Loucy (cell line): ENCODE measurements around the gene CSRNP2.

Source experiments
- H2AFZ ChIP-seq: fragments of 200-600 bp; sonication (generic); 2 replicates; pipeline ENCODE4 v1.6.0; 2016; ENCODE audit warnings: antibody characterized with exemption, mild to moderate bottlenecking, low read length, moderate library complexity
- H3F3A ChIP-seq: fragments of 200-600 bp; 2 replicates; pipeline ENCODE4 v1.6.0; 2016; ENCODE audit warnings: antibody characterized with exemption, low read depth, mild to moderate bottlenecking
- H3K27me3 ChIP-seq: fragments of 200-600 bp; sonication (generic); 2 replicates; pipeline ENCODE4 v1.6.1; 2014; ENCODE audit warnings: low read length, mild to moderate bottlenecking; ENCODE audit not compliant: insufficient read depth, poor library complexity, severe bottlenecking
- H3K36me3 ChIP-seq: fragments of 200-600 bp; sonication (generic); 2 replicates; pipeline ENCODE4 v1.6.1; 2016; ENCODE audit warnings: low read length; ENCODE audit not compliant: insufficient read depth
- H3K4me1 ChIP-seq: fragments of 200-600 bp; sonication (generic); 2 replicates; pipeline ENCODE4 v1.5.1; 2014; ENCODE audit warnings: low read length, mild to moderate bottlenecking; ENCODE audit not compliant: insufficient read depth, poor library complexity, severe bottlenecking
- H3K4me2 ChIP-seq: fragments of 200-600 bp; sonication (generic); 2 replicates; pipeline ENCODE4 v1.6.0; 2014; ENCODE audit warnings: antibody characterized with exemption, low read length, low read depth, mild to moderate bottlenecking; ENCODE audit not compliant: poor library complexity, severe bottlenecking
- H3K4me3 ChIP-seq: fragments of 200-600 bp; sonication (generic); 2 replicates; pipeline ENCODE4 v1.5.1; 2014; ENCODE audit warnings: low read length, mild to moderate bottlenecking, mixed read lengths; ENCODE audit not compliant: poor library complexity, severe bottlenecking
- H3K79me2 ChIP-seq: fragments of 200-600 bp; sonication (generic); 2 replicates; pipeline ENCODE4 v1.6.1; 2014; ENCODE audit warnings: low read length; ENCODE audit not compliant: insufficient read depth
- H3K9ac ChIP-seq: fragments of 200-600 bp; sonication (generic); 2 replicates; pipeline ENCODE4 v1.6.0; 2014; ENCODE audit warnings: mild to moderate bottlenecking, low read depth, low read length, moderate library complexity; ENCODE audit not compliant: poor library complexity, severe bottlenecking
- H3K9me2 ChIP-seq: fragments of 200-600 bp; sonication (generic); replicated peaks from 2 replicates; pipeline ENCODE4 v1.6.1; 2016; ENCODE audit warnings: low read depth, low read length, mixed read lengths
- H3K9me3 ChIP-seq: fragments of 200-600 bp; sonication (generic); 2 replicates; pipeline ENCODE4 v1.6.1; 2014; ENCODE audit warnings: mild to moderate bottlenecking, antibody characterized with exemption, low read length, low read depth; ENCODE audit not compliant: insufficient read depth
- H4K20me1 ChIP-seq: fragments of 200-600 bp; sonication (generic); 2 replicates; pipeline ENCODE4 v1.6.0; 2014; ENCODE audit warnings: antibody characterized with exemption, low read length, mild to moderate bottlenecking; ENCODE audit not compliant: insufficient read depth, poor library complexity, severe bottlenecking
- EZH2phosphoT487 ChIP-seq: fragments of 200-600 bp; IDR thresholded peaks from 2 replicates; pipeline ENCODE4 v1.6.1; 2018; ENCODE audit warnings: antibody characterized with exemption, mild to moderate bottlenecking, moderate library complexity, borderline replicate concordance
- TF ChIP-seq, protein P1 (sequence below): fragments of 200-600 bp; sonication (generic); conservative IDR thresholded peaks from 2 replicates; pipeline ENCODE4 v1.5.1; 2014; ENCODE audit warnings: mild to moderate bottlenecking, antibody characterized with exemption, low read length

CSRNP2 gene

DNA sequence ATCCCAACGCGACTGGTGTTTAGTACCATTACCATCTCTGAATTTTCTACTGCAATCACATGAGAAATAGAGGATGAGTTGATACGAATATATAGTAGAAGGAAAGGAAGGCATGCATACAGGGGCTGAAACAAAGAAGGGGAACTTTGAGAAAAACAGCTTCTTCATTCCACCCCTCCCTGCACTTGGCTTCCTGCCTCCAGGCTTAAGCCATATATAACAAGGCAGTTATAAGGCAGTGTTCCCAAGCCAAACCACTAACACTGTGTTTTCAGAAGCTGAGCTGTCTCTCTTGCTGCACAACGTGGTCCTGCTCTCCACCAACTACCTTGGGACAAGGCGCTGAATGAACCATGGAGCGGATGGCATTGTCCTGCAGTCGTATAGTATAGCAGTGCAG lies 24.3 kb downstream of the CSRNP2 start:
- no peaks in the 10 kb centered on the region for H3K27me3 ChIP-seq
- no peak overlapping the region for H2AFZ ChIP-seq
- TF ChIP-seq, protein P1, sequence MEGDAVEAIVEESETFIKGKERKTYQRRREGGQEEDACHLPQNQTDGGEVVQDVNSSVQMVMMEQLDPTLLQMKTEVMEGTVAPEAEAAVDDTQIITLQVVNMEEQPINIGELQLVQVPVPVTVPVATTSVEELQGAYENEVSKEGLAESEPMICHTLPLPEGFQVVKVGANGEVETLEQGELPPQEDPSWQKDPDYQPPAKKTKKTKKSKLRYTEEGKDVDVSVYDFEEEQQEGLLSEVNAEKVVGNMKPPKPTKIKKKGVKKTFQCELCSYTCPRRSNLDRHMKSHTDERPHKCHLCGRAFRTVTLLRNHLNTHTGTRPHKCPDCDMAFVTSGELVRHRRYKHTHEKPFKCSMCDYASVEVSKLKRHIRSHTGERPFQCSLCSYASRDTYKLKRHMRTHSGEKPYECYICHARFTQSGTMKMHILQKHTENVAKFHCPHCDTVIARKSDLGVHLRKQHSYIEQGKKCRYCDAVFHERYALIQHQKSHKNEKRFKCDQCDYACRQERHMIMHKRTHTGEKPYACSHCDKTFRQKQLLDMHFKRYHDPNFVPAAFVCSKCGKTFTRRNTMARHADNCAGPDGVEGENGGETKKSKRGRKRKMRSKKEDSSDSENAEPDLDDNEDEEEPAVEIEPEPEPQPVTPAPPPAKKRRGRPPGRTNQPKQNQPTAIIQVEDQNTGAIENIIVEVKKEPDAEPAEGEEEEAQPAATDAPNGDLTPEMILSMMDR = no peak
- TF ChIP-seq EZH2phosphoT487 = no peak
- H3K9me2 ChIP-seq = no peaks in the 10 kb centered on the region
- H3F3A ChIP-seq = no peaks in the 10 kb centered on the region
- H3K9ac ChIP-seq = no peak overlapping the region
- H3K79me2 ChIP-seq = no peaks in the 10 kb centered on the region
- H3K4me2 ChIP-seq = no peak overlapping the region
- H3K36me3 ChIP-seq = peaks cover 72% of the 10 kb centered on the region; the same call in 1 of the 2 replicates
- no peak overlapping the region for H3K4me3 ChIP-seq
- no peaks in the 10 kb centered on the region for H4K20me1 ChIP-seq
- no peaks in the 10 kb centered on the region for H3K4me1 ChIP-seq
- H3K9me3 ChIP-seq = no peaks in the 10 kb centered on the region

DNA sequence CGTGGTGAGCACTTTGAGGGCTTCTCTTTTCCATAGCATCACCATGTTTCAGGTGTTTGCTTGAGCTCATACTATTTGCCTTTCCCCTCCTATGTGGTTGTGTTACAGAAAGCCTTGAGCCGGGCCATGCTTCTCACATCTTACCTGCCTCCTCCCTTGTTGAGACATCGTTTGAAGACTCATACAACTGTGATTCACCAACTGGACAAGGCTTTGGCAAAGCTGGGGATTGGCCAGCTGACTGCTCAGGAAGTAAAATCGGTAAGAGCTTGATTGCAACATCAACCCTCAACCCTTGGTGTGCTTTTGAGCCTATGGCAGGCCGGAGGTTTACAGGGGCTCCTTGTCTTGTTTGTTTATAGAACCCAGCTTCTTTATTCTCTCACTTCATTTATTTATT lies 27.2 kb downstream of the CSRNP2 start:
- Histone ChIP-seq H3F3A (peaks cover 3% of the 10 kb centered on the region; the same call in 1 of the 2 replicates), H3K4me2 (no peak overlapping the region), H4K20me1 (no peaks in the 10 kb centered on the region), H3K9me3 (no peaks in the 10 kb centered on the region), H3K79me2 (0 out of 2 replicates have a peak, but pooled peaks cover 5% of the 10 kb centered on the region), H3K9ac (no peak overlapping the region), H2AFZ (no peak overlapping the region), H3K36me3 (peaks cover 46% of the 10 kb centered on the region; the same call in 1 of the 2 replicates), H3K27me3 (no peaks in the 10 kb centered on the region), H3K4me1 (peaks cover 8% of the 10 kb centered on the region), H3K9me2 (no peaks in the 10 kb centered on the region), H3K4me3 (no peak overlapping the region)
- TF ChIP-seq, protein P1 = no peak
- TF ChIP-seq EZH2phosphoT487 = no peak

DNA sequence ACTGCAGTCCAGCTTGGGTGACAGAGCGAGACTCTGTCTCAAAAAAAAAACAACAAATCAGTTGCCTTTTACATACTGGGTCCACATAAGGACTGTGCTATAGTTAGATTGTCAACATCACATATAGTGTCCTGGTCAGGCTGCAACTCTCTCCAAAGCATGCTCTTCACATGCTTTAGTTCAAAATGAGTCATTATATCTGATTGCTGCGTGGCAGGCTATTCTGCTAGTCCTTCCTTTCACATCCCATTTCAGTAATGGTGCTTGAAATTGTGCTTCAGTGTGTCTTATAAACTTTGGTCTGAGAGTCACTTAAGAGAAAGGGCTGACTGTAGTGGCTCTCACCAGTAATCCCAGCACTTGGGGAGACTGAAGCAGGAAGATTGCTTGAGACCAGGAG lies 28.3 kb downstream of the CSRNP2 start:
- H3K4me1 ChIP-seq = peaks cover 8% of the 10 kb centered on the region
- H3K9me2 ChIP-seq = no peaks in the 10 kb centered on the region
- no peak for TF ChIP-seq EZH2phosphoT487
- TF ChIP-seq, protein P1 = no peak
- H3K9me3 ChIP-seq = no peaks in the 10 kb centered on the region
- H4K20me1 ChIP-seq = no peaks in the 10 kb centered on the region
- no peak overlapping the region for H3K4me3 ChIP-seq
- H3F3A ChIP-seq = peaks cover 3% of the 10 kb centered on the region; the same call in 1 of the 2 replicates
- H3K9ac ChIP-seq = no peak overlapping the region
- H3K79me2 ChIP-seq = peaks cover 11% of the 10 kb centered on the region
- no peaks in the 10 kb centered on the region for H3K27me3 ChIP-seq
- no peak overlapping the region for H3K4me2 ChIP-seq
- H2AFZ ChIP-seq = no peak overlapping the region
- peaks cover 41% of the 10 kb centered on the region; the same call in 1 of the 2 replicates for H3K36me3 ChIP-seq
